Lower lobe of right lung (tissue), 2 donors: ENCODE results near the gene SEMA3F. TPM values are rescaled to one million over a fixed set of nuclear protein-coding genes. Genes with fewer than 3 reads are reported as not detected.

Source experiments
- ATAC-seq, 2 donors: fragments of 200-7000 bp; cut with Tn5 transposase; one replicate each; pipeline ENCODE4 v1.9.1; 2020 to 2022; ENCODE audit warnings: mild to moderate bottlenecking in 2 of 2, moderate library complexity in 2 of 2
- DNase-seq: peaks from one replicate; pipeline ENCODE4 v3.0.0-alpha.2; 2020
- H3K27ac ChIP-seq: fragments of 200-600 bp; one replicate; pipeline ENCODE4 v1.8.0; 2022
- H3K27me3 ChIP-seq: fragments of 200-600 bp; one replicate; pipeline ENCODE4 v1.8.0; 2022; ENCODE audit warnings: low read depth
- H3K36me3 ChIP-seq: fragments of 200-600 bp; one replicate; pipeline ENCODE4 v1.8.0; 2022; ENCODE audit warnings: mild to moderate bottlenecking
- H3K4me1 ChIP-seq: fragments of 200-600 bp; one replicate; pipeline ENCODE4 v1.8.0; 2022
- H3K4me3 ChIP-seq: fragments of 200-600 bp; one replicate; pipeline ENCODE4 v1.8.0; 2022; ENCODE audit warnings: mild to moderate bottlenecking
- H3K9me3 ChIP-seq: fragments of 200-600 bp; one replicate; pipeline ENCODE4 v1.8.0; 2022
- CTCF ChIP-seq: fragments of 200-600 bp; IDR thresholded peaks from one replicate; pipeline ENCODE4 v1.8.0; 2022; ENCODE audit warnings: antibody characterized with exemption, mild to moderate bottlenecking
- intact Hi-C: fragments of 100-400 bp; cut with DNase I; formaldehyde crosslinking; loops from one replicate; pipeline ENCODE4 v1.11.0; 2022
- total RNA-seq: library from RNA; stranded (reverse); fragmentation: NEBNext Ultra II Directional; extraction: Animal tissue kit (Norgen Biotek cat#: 25700); gene quantifications from one replicate; pipeline ENCODE4 v1.2.1, GENCODE V29; 2021
- donor health status: DM: no; HTN: yes; CAD: no; lungs with severe emphysema.

SEMA3F gene
- total RNA-seq, 1 donor from 2014 or later = 44.7 TPM

- Histone ChIP-seq H3K27ac (no peak overlapping the region), H3K9me3 (no peaks in the 10 kb centered on the region), H3K4me1 (peaks cover 23% of the 10 kb centered on the region), H3K27me3 (peaks cover 42% of the 10 kb centered on the region), H3K4me3 (no peak overlapping the region), H3K36me3 (no peaks in the 10 kb centered on the region)
- intact Hi-C loops = no loop called here
- no peak for TF ChIP-seq CTCF
- ATAC-seq (no peak), DNase-seq (no peak)
Observed at GRCh38 chr3:50195501-50196252, 40.6 kb downstream of the SEMA3F start.

- H3K4me3 ChIP-seq = no peak overlapping the region
- ATAC-seq (no peak), DNase-seq (no peak)
- no peak for TF ChIP-seq CTCF
- H3K36me3 ChIP-seq = no peaks in the 10 kb centered on the region
- intact Hi-C loops = no loop called here
- peaks cover 42% of the 10 kb centered on the region for H3K27me3 ChIP-seq
- no peaks in the 10 kb centered on the region for H3K9me3 ChIP-seq
- H3K4me1 ChIP-seq = peaks cover 23% of the 10 kb centered on the region
- H3K27ac ChIP-seq = no peak overlapping the region
Observed at GRCh38 chr3:50196253-50196801, 41.2 kb downstream of the SEMA3F start.

- H3K9me3 ChIP-seq = no peaks in the 10 kb centered on the region
- TF ChIP-seq CTCF = no peak
- H3K4me3 ChIP-seq = no peak overlapping the region
- ATAC-seq (no peak), DNase-seq (no peak)
- peaks cover 62% of the 10 kb centered on the region for H3K27me3 ChIP-seq
- peaks cover 17% of the 10 kb centered on the region for H3K4me1 ChIP-seq
- intact Hi-C loops = no loop called here
- no peaks in the 10 kb centered on the region for H3K36me3 ChIP-seq
- no peak overlapping the region for H3K27ac ChIP-seq
Observed at GRCh38 chr3:50201573-50202315, 46.6 kb downstream of the SEMA3F start.

DNA sequence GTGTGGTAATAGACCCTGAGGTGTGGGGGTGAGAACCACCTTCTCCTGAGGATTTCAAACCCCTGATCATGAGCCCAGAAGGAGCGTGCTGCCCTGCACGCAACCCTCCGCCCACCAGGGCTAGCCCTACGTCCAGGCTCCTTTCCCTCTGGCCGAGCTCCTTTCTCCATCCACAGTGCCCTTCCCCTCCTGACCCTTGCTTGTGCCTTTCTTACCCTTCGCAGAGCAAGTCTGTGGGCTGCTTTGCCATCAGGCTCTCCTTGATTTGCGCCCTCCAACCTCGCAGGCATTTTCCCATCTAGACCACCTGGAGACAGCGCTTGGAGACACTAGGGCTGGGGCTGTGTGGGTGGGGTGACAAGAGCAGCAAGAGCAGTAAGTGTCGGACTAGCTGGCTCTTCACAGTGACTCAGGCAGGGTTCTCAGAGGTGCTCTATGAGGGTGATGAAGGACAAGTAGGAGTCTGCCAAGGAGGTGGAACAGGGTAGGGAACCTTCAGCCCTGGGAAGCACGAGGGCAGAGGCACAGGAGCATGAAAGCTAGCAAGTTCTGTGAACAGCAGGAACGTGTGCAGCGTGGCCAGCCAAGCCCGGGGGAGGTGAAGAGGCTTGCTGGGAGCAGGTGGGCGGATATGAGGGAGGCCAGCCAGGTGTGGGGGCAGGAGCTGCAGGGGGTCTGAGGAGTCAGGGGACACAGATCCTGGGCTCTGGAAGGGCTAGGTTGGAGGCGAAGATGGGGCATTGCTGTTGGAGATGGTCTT is 47.4 kb downstream of the SEMA3F start:
- peaks cover 62% of the 10 kb centered on the region for H3K27me3 ChIP-seq
- no peak for DNase-seq

More for the DNA sequence above, 47.4 kb downstream of the SEMA3F start:
- no peak for TF ChIP-seq CTCF
- intact Hi-C loops = no loop called here
- no peaks in the 10 kb centered on the region for H3K36me3 ChIP-seq
- H3K4me1 ChIP-seq = peaks cover 17% of the 10 kb centered on the region
- ATAC-seq = no peak
- no peak overlapping the region for H3K27ac ChIP-seq
- no peak overlapping the region for H3K4me3 ChIP-seq
- no peaks in the 10 kb centered on the region for H3K9me3 ChIP-seq
